BLaER1 (cell line): ENCODE measurements around the gene KCMF1.

Experiments used
- H3K27ac ChIP-seq: shearing (Covaris generic); formaldehyde crosslinking; 2 replicates; pipeline ENCODE4 v1.8.1; 2022
- H3K27me3 ChIP-seq: shearing (Covaris generic); formaldehyde crosslinking; 2 replicates; pipeline ENCODE4 v1.8.1; 2022
- H3K36me3 ChIP-seq: shearing (Covaris generic); formaldehyde crosslinking; 2 replicates; pipeline ENCODE4 v1.8.1; 2022
- H3K4me1 ChIP-seq: shearing (Covaris generic); formaldehyde crosslinking; 2 replicates; pipeline ENCODE4 v1.8.1; 2022
- H3K4me2 ChIP-seq: shearing (Covaris generic); formaldehyde crosslinking; 2 replicates; pipeline ENCODE4 v1.8.1; 2022
- H3K4me3 ChIP-seq: shearing (Covaris generic); formaldehyde crosslinking; 2 replicates; pipeline ENCODE4 v1.8.1; 2022
- H3K9ac ChIP-seq: shearing (Covaris generic); formaldehyde crosslinking; 2 replicates; pipeline ENCODE4 v1.8.1; 2022
- H3K9me3 ChIP-seq: shearing (Covaris generic); formaldehyde crosslinking; 2 replicates; pipeline ENCODE4 v1.8.1; 2022
- H4K20me1 ChIP-seq: shearing (Covaris generic); formaldehyde crosslinking; 2 replicates; pipeline ENCODE4 v1.8.1; 2022
- Cebpa-rat ChIP-seq: shearing (Covaris generic); IDR thresholded peaks from 2 replicates; pipeline ENCODE4 v1.8.1; 2022

Gene KCMF1

DNA sequence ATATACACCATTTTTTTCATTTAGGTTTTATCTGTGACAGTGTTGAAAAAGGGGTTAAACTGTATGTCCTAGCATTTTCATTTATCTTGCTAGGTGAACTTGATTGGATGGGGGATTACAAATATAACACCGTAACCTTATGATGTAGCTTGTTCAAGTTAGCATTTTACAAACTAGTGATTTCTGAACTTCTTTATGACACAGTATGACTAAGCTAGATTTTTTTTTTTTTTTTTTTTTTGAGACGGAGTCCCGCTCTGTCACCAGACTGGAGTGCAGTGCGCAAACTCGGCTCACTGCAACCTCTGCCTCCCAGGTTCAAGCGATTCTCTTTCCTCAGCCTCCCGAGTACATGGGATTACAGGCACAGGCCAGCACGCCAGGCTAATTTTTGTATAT, 47.1 kb downstream of the KCMF1 start:
- no peak for TF ChIP-seq Cebpa-rat
- peaks cover 38% of the 10 kb centered on the region for H3K4me1 ChIP-seq
- no peaks in the 10 kb centered on the region for H3K27me3 ChIP-seq
- H3K36me3 ChIP-seq, result peaks cover 28% of the 10 kb centered on the region
- peaks cover 21% of the 10 kb centered on the region for H3K9me3 ChIP-seq
- peaks cover 98% of the 10 kb centered on the region for H4K20me1 ChIP-seq
- H3K27ac ChIP-seq, result no peak overlapping the region
- no peak overlapping the region for H3K4me3 ChIP-seq
- H3K4me2 ChIP-seq, result no peak overlapping the region
- no peak overlapping the region for H3K9ac ChIP-seq

GRCh38 chr2:85019121-85019520, 48.2 kb downstream of the KCMF1 start:
- H3K4me2 ChIP-seq, result no peak overlapping the region
- TF ChIP-seq Cebpa-rat, result no peak
- peaks cover 98% of the 10 kb centered on the region for H4K20me1 ChIP-seq
- H3K27ac ChIP-seq, result no peak overlapping the region
- H3K4me3 ChIP-seq, result no peak overlapping the region
- H3K9me3 ChIP-seq, result peaks cover 21% of the 10 kb centered on the region
- peaks cover 27% of the 10 kb centered on the region for H3K4me1 ChIP-seq
- no peak overlapping the region for H3K9ac ChIP-seq
- H3K36me3 ChIP-seq, result peaks cover 39% of the 10 kb centered on the region
- no peaks in the 10 kb centered on the region for H3K27me3 ChIP-seq

- Histone ChIP-seq H3K27ac (no peak overlapping the region), H3K4me1 (peaks cover 8% of the 10 kb centered on the region), H3K36me3 (peaks cover 44% of the 10 kb centered on the region), H3K4me3 (no peak overlapping the region), H3K4me2 (no peak overlapping the region), H3K9ac (no peak overlapping the region), H4K20me1 (peaks cover 98% of the 10 kb centered on the region), H3K9me3 (peaks cover 21% of the 10 kb centered on the region), H3K27me3 (no peaks in the 10 kb centered on the region)
- TF ChIP-seq Cebpa-rat, result no peak
Observed at GRCh38 chr2:85022232-85022631, 51.3 kb downstream of the KCMF1 start.

DNA sequence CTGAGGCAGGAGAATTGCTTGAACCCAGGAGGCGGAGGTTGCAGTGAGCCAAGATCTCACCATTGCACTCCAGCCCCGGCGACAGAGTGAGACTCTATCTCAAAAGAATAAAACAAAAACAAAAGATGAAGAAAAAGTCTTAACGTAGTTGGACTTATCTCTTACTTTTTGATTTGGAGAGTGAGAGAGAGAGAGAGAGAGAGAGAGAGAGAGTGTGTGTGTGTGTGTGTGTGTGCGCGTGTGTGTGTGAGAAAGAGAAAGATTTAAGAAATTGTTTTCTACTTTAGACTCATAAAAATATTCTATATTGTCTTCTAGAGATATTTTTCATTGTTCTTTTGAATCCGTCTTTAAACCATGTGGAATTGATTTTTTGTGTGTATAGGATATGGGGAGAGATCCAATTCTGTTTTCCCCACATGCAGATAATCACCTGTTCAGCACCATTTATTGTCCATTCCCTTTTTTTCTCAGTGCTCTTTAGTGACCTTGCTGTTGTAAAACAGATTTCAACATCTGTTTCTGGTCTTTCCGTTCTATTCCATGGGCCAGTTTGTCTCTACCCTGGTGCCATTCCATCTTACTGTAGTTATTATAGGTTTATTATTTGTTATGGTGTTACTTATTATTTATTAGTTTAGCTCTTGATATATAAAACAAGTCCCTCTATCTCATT, 53.5 kb downstream of the KCMF1 start:
- no peak overlapping the region for H3K4me2 ChIP-seq
- no peaks in the 10 kb centered on the region for H3K27me3 ChIP-seq
- peaks cover 97% of the 10 kb centered on the region for H4K20me1 ChIP-seq
- peaks cover 65% of the 10 kb centered on the region for H3K36me3 ChIP-seq
- no peak overlapping the region for H3K4me3 ChIP-seq
- TF ChIP-seq Cebpa-rat, result no peak
- peaks cover 21% of the 10 kb centered on the region for H3K9me3 ChIP-seq
- H3K27ac ChIP-seq, result no peak overlapping the region
- no peak overlapping the region for H3K9ac ChIP-seq
- H3K4me1 ChIP-seq, result peaks cover 8% of the 10 kb centered on the region

DNA sequence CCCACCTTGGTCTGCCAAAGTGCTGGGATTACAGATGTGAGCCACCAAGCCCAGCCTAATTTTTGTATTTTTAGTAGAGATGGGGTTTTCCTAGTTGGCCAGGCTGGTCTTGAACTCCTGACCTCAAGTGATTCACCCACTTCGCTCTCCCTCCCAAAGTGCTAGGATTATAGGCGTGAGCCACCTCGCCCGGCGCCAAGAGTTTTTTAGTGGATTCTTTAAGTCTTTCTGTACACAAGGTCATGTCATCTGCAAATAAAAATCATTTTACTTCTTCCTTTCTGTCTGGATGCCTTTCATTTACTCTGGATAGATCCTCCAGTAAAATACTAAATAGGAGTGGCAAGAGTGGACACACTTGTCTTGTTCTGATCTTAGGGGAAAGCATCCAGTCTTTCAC, 61.7 kb downstream of the KCMF1 start:
- H3K36me3 ChIP-seq, result peaks cover 92% of the 10 kb centered on the region

GRCh38 chr2:85033388-85033787, 62.4 kb downstream of the KCMF1 start:
- no peak overlapping the region for H3K4me2 ChIP-seq
- peaks cover 92% of the 10 kb centered on the region for H3K36me3 ChIP-seq

More for the DNA sequence above, 61.7 kb downstream of the KCMF1 start:
- Histone ChIP-seq H3K9ac (no peak overlapping the region), H3K4me1 (no peaks in the 10 kb centered on the region), H3K27ac (no peak overlapping the region), H3K9me3 (no peaks in the 10 kb centered on the region), H3K4me2 (no peak overlapping the region), H4K20me1 (peaks cover 69% of the 10 kb centered on the region), H3K27me3 (no peaks in the 10 kb centered on the region), H3K4me3 (no peak overlapping the region)
- TF ChIP-seq Cebpa-rat, result no peak

DNA sequence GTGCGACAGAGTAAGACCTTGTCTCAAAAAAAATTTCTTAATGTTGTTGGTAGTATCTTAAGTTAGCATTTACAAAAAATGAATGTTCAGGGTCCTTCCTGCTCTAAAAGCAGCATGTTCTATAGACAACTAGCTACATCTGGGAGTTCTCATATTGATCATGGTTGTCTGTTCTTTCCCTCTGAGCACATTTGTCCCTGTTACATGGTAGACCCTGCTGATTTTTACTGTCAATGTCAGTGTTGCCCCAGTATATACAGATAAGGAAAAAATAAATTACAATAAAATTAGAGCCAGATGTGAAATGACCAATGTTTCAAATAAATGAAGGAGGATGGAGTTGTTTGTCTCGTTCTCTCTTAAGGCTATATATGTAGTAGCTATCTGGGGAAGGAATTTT, 63.2 kb downstream of the KCMF1 start:
- Histone ChIP-seq H4K20me1 (peaks cover 67% of the 10 kb centered on the region), H3K27ac (no peak overlapping the region), H3K4me1 (no peaks in the 10 kb centered on the region), H3K4me2 (no peak overlapping the region), H3K9me3 (no peaks in the 10 kb centered on the region), H3K4me3 (no peak overlapping the region), H3K9ac (no peak overlapping the region), H3K36me3 (peaks cover 92% of the 10 kb centered on the region), H3K27me3 (no peaks in the 10 kb centered on the region)
- TF ChIP-seq Cebpa-rat, result no peak

More at GRCh38 chr2:85033388-85033787, 62.4 kb downstream of the KCMF1 start:
- Histone ChIP-seq H3K9ac (no peak overlapping the region), H3K4me3 (no peak overlapping the region), H3K9me3 (no peaks in the 10 kb centered on the region), H3K27me3 (no peaks in the 10 kb centered on the region), H3K27ac (no peak overlapping the region), H3K4me1 (no peaks in the 10 kb centered on the region), H4K20me1 (peaks cover 68% of the 10 kb centered on the region)
- no peak for TF ChIP-seq Cebpa-rat

DNA sequence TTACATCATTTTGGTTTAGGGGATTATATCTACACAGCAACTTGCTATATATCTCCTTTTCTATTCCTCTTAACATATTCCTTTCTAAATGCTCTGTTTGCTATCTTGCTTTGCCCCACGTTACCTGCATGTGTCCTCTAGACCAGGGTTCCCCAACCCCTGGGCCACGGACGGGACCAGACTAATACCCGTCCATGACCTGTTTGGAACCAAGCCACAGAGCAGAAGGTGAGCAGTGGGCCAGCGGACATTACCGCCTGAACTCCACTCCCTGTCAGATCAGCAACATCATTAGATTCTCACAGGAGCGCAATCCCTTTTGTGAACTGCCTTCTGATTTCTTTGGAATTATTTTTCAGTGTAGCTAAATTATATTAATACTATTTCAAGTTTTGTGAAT, 66.7 kb downstream of the KCMF1 start:
- no peak overlapping the region for H3K9ac ChIP-seq
- H3K27me3 ChIP-seq, result no peaks in the 10 kb centered on the region
- no peak overlapping the region for H3K27ac ChIP-seq
- H4K20me1 ChIP-seq, result peaks cover 71% of the 10 kb centered on the region
- TF ChIP-seq Cebpa-rat, result no peak
- H3K9me3 ChIP-seq, result no peaks in the 10 kb centered on the region
- H3K4me3 ChIP-seq, result no peak overlapping the region
- H3K4me2 ChIP-seq, result no peak overlapping the region
- H3K36me3 ChIP-seq, result peaks cover 89% of the 10 kb centered on the region
- H3K4me1 ChIP-seq, result no peaks in the 10 kb centered on the region

DNA sequence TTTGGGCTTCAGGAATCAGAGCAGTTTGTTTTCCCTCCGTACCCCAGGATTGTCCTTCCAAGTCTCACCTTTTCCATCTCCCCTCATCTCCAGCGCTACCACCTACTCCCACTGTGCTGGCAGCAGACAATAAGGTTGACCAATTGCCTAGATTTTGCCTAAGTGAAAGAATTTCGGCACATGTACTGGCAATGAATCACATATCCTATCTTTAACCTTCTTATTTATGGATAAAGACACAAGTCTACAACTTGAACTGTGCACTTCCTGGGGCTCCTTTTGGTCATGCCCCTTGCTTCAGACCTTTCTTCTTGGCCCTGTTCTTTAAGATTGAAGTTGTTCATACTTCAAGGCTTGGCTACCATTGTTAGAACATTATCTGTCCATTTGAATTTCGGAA, 71.4 kb downstream of the KCMF1 start:
- TF ChIP-seq Cebpa-rat, result no peak
- no peak overlapping the region for H3K9ac ChIP-seq
- no peak overlapping the region for H3K4me3 ChIP-seq
- no peak overlapping the region for H3K4me2 ChIP-seq
- peaks cover 94% of the 10 kb centered on the region for H3K36me3 ChIP-seq
- no peaks in the 10 kb centered on the region for H3K9me3 ChIP-seq
- no peak overlapping the region for H3K27ac ChIP-seq
- H3K4me1 ChIP-seq, result no peaks in the 10 kb centered on the region
- peaks cover 34% of the 10 kb centered on the region for H4K20me1 ChIP-seq
- H3K27me3 ChIP-seq, result no peaks in the 10 kb centered on the region

DNA sequence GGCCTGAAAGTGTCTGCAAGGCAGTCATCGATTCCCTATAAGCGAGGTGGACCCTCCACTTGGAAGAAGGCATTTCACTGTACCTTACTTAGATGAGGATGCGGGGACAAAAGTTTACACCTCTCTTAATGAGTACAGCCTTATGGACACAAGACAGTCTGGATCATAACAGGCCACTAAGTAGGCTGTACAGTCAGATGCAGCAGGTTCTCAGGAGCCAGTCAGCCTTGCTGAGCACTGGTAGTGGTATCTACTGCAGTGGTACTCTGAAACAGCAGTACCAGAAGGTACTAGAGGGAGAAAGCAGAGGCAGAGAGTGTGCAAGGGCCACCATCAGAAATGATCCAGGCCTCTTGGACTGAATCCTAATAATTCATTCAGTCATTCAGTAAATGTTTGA, 77.6 kb downstream of the KCMF1 start:
- no peak overlapping the region for H3K9ac ChIP-seq
- H3K27me3 ChIP-seq, result no peaks in the 10 kb centered on the region
- H3K36me3 ChIP-seq, result peaks cover 94% of the 10 kb centered on the region
- H3K4me2 ChIP-seq, result no peak overlapping the region
- no peak overlapping the region for H3K27ac ChIP-seq
- no peaks in the 10 kb centered on the region for H3K9me3 ChIP-seq
- H3K4me1 ChIP-seq, result no peaks in the 10 kb centered on the region
- H4K20me1 ChIP-seq, result no peaks in the 10 kb centered on the region; the same call in 1 of the 2 replicates
- no peak overlapping the region for H3K4me3 ChIP-seq
- TF ChIP-seq Cebpa-rat, result no peak
